Neural crest cell (in vitro differentiated cells): Measurements from ENCODE around the gene SCAF1. TPM values are rescaled to one million over a fixed set of nuclear protein-coding genes. Genes with fewer than 3 reads are reported as not detected.
A peak's percentile ranks its signal among the peaks of the same experiment; 100 is the strongest.

ENCODE experiments used
- DNase-seq: peaks from one replicate; pipeline ENCODE4 v3.0.0; 2021; ENCODE audit warnings: low read depth, mixed read lengths, low spot score
- H3K27ac Mint-ChIP-seq: one replicate; pipeline ENCODE4 v1.8.0; 2021; ENCODE audit warnings: mild to moderate bottlenecking, mixed read lengths; ENCODE audit not compliant: unreplicated experiment
- H3K27me3 Mint-ChIP-seq: 2 replicates; pipeline ENCODE4 v1.8.0; 2021; ENCODE audit warnings: low read depth, mild to moderate bottlenecking, mixed read lengths
- H3K36me3 Mint-ChIP-seq: 2 replicates; pipeline ENCODE4 v1.8.0; 2021; ENCODE audit warnings: low read depth, mild to moderate bottlenecking, mixed read lengths
- H3K4me1 Mint-ChIP-seq: 2 replicates; pipeline ENCODE4 v1.8.0; 2021; ENCODE audit warnings: mixed read lengths
- H3K4me3 Mint-ChIP-seq: one replicate; pipeline ENCODE4 v1.8.0; 2021; ENCODE audit warnings: mild to moderate bottlenecking, mixed read lengths
- H3K9me3 Mint-ChIP-seq: 2 replicates; pipeline ENCODE4 v1.8.0; 2021; ENCODE audit warnings: mixed read lengths
- CTCF ChIP-seq: fragments of 200-600 bp; sonication (generic); conservative IDR thresholded peaks from 2 replicates; pipeline ENCODE4 v1.5.0; 2021; ENCODE audit warnings: antibody characterized with exemption, mild to moderate bottlenecking
- total RNA-seq: library from RNA; stranded (reverse); gene quantifications from 2 replicates; pipeline ENCODE4 v1.2.1, GENCODE V29; 2021

The SCAF1 gene
- total RNA-seq, 1 donor from 2014 or later, result 91.9 TPM

- no peaks in the 10 kb centered on the region for H3K9me3 Mint-ChIP-seq
- peaks cover 10% of the 10 kb centered on the region for H3K36me3 Mint-ChIP-seq
- peak overlapping the region; percentile 35 for H3K27ac Mint-ChIP-seq
- H3K4me1 Mint-ChIP-seq, result peaks cover 34% of the 10 kb centered on the region
- DNase-seq, result peak; percentile 100
- peak; percentile 99 for TF ChIP-seq CTCF
- H3K4me3 Mint-ChIP-seq, result peak overlapping the region; percentile 99
- H3K27me3 Mint-ChIP-seq, result peaks cover 6% of the 10 kb centered on the region
Measured at GRCh38 chr19:49680421-49681351, 38.7 kb downstream of the SCAF1 start.

- H3K9me3 Mint-ChIP-seq, result no peaks in the 10 kb centered on the region
- H3K4me3 Mint-ChIP-seq, result peak overlapping the region; percentile 59
- peaks cover 6% of the 10 kb centered on the region for H3K27me3 Mint-ChIP-seq
- no peak for TF ChIP-seq CTCF
- no peak for DNase-seq
- H3K4me1 Mint-ChIP-seq, result peaks cover 26% of the 10 kb centered on the region
- H3K36me3 Mint-ChIP-seq, result peaks cover 11% of the 10 kb centered on the region
- H3K27ac Mint-ChIP-seq, result no peak overlapping the region
Measured at GRCh38 chr19:49681830-49682229, 39.8 kb downstream of the SCAF1 start.

- Mint-ChIP-seq H3K27me3 (peaks cover 2% of the 10 kb centered on the region), H3K36me3 (peaks cover 11% of the 10 kb centered on the region), H3K4me1 (peaks cover 30% of the 10 kb centered on the region), H3K9me3 (no peaks in the 10 kb centered on the region), H3K4me3 (peak overlapping the region; percentile 59), H3K27ac (no peak overlapping the region)
- TF ChIP-seq CTCF, result no peak
- DNase-seq, result no peak
Measured at GRCh38 chr19:49682274-49682673, 40.3 kb downstream of the SCAF1 start.

GRCh38 chr19:49683814-49684250 lies 41.8 kb downstream of the SCAF1 start:
- no peak for DNase-seq
- peak overlapping the region; percentile 23 for H3K4me3 Mint-ChIP-seq
- H3K4me1 Mint-ChIP-seq, result peaks cover 27% of the 10 kb centered on the region
- peaks cover 5% of the 10 kb centered on the region for H3K27me3 Mint-ChIP-seq
- TF ChIP-seq CTCF, result no peak
- H3K36me3 Mint-ChIP-seq, result peaks cover 15% of the 10 kb centered on the region
- H3K9me3 Mint-ChIP-seq, result no peaks in the 10 kb centered on the region
- H3K27ac Mint-ChIP-seq, result no peak overlapping the region

- Mint-ChIP-seq H3K4me3 (peak overlapping the region; percentile 23), H3K27me3 (peaks cover 5% of the 10 kb centered on the region), H3K9me3 (no peaks in the 10 kb centered on the region), H3K36me3 (peaks cover 15% of the 10 kb centered on the region), H3K27ac (no peak overlapping the region), H3K4me1 (peaks cover 27% of the 10 kb centered on the region)
- no peak for DNase-seq
- TF ChIP-seq CTCF, result peak; percentile 31
Measured at GRCh38 chr19:49684251-49684982, 42.4 kb downstream of the SCAF1 start.
